ENCODE results near the gene C11orf86. TPM values are rescaled to one million over a fixed set of nuclear protein-coding genes. Genes with fewer than 3 reads are reported as not detected.

C11orf86 gene
- total and polyA plus RNA-seq, 11 donors, result not detected

DNA sequence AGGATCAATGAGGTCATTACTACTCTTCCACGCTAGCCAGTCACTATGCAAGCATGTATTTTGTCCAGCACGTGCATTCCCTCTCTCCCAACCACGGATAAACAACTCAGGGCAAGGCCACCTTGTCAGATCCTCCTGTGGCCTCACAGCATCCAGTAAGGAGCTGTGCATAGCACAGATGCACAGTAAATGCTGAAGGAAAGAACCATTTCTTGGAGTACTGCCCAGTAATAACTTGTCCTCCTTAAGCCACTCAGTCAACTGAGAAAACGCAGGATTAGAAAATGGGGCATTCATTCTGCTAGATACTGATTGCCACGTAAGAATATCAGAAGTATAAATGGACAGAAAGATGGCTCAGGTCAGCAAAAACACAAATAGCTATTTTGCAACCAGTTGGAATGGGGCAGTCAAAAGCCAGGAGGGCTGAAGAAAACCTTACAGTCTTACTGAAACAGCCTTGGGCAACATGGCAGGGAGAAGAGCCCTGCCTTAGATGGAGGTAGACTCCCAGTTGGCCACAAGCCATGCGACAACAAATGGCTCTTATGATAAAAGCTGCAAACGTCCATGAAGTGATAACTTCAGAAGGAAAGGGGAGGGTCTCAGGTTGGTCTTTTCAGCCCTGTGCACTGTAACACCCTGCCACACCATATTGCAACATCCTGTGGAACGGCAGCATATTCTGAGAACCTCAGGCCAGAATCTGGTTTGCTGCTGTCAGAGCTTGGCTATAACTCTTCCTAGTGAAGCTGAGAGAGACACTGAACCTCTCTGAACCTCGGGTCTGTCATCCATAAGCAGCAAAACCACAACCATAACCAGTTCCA lies 39.9 kb upstream of the C11orf86 start:
- ATAC-seq, result no peak
- no peak for DNase-seq
- H3K27me3 ChIP-seq, result no peaks in the 10 kb centered on the region
- peaks cover 0 to 5% (median 0%) of the 10 kb centered on the region in 12 donors for H3K9me3 ChIP-seq
- H3K36me3 ChIP-seq, result no peaks in the 10 kb centered on the region
- H3K4me1 ChIP-seq, result no peaks in the 10 kb centered on the region
- no peak overlapping the region for H3K27ac ChIP-seq
- no peak for TF ChIP-seq POLR2A (IDR thresholded peaks at IDR 0.05)
- TF ChIP-seq, protein P1, sequence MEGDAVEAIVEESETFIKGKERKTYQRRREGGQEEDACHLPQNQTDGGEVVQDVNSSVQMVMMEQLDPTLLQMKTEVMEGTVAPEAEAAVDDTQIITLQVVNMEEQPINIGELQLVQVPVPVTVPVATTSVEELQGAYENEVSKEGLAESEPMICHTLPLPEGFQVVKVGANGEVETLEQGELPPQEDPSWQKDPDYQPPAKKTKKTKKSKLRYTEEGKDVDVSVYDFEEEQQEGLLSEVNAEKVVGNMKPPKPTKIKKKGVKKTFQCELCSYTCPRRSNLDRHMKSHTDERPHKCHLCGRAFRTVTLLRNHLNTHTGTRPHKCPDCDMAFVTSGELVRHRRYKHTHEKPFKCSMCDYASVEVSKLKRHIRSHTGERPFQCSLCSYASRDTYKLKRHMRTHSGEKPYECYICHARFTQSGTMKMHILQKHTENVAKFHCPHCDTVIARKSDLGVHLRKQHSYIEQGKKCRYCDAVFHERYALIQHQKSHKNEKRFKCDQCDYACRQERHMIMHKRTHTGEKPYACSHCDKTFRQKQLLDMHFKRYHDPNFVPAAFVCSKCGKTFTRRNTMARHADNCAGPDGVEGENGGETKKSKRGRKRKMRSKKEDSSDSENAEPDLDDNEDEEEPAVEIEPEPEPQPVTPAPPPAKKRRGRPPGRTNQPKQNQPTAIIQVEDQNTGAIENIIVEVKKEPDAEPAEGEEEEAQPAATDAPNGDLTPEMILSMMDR (IDR thresholded peaks at IDR 0.05), result no peak
- no peak overlapping the region for H3K4me3 ChIP-seq
- intact Hi-C loops (cut with DNase I), result no loop called here
- WGBS, 4 donors, result 73 to 84% (median 77%) methylated on average over 9 of the region's 9 CpGs

DNA sequence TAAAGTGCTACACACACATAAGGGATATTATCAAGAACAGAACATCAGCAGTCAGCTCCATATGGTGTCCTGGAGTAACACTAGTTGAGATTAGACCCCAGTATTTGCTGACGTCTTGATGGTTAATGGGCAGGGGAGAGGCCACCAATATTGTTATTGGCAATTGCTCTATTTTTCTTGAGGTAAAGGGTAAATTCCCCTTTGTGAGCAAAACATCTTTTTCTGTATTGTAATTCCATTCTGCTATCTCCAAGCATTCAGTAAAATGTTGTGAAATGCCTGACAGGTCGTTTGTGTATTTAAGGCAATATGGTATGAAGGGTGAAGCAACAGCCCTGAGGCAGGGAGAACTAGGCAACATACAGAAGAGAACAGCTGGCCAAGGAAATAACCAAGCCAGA lies 38.8 kb upstream of the C11orf86 start:
- DNase-seq, result no peak
- H3K4me1 ChIP-seq, result no peaks in the 10 kb centered on the region
- TF ChIP-seq, protein P1 (IDR thresholded peaks at IDR 0.05), result no peak
- 68 to 83% (median 79%) methylated on average over 2 of the region's 2 CpGs for WGBS, 4 donors
- no peaks in the 10 kb centered on the region for H3K27me3 ChIP-seq
- ATAC-seq, result no peak
- intact Hi-C loops (cut with DNase I), result no loop called here
- H3K36me3 ChIP-seq, result no peaks in the 10 kb centered on the region
- peaks cover 0 to 5% (median 0%) of the 10 kb centered on the region in 12 donors for H3K9me3 ChIP-seq
- no peak overlapping the region for H3K27ac ChIP-seq
- H3K4me3 ChIP-seq, result no peak overlapping the region

DNA sequence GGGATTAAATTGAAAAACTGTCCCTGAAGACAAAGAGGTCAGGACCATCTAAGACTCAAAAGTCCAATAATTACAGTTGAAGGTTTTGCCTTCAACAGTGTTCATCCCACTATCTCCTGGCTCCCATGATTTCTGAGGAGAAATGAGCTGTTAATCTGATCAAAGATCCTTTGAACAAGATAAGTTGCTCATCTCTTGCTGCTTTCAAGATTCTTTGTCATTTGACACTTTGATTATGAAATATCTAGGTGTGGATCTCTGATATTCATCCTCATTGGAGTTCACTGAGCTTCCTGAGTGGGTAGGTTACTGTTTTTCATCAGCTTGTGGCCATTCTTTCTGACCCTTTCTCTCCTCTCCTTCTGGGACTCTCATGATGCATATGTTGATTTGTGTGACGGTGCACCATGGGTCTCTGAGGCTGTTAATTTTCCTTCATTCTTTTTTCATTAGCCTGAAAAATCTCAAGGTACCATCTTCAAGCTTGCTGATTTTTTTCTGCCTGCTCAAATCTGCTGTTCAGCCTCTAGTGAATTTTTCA lies 37.8 kb upstream of the C11orf86 start:
- DNase-seq (no peak), ATAC-seq (no peak)
- Histone ChIP-seq H3K27ac (no peak overlapping the region), H3K4me1 (no peaks in the 10 kb centered on the region), H3K36me3 (peaks cover 0 to under 1% (median 0%) of the 10 kb centered on the region in 9 donors), H3K4me3 (no peak overlapping the region), H3K27me3 (no peaks in the 10 kb centered on the region), H3K9me3 (peaks cover 0 to 5% (median 0%) of the 10 kb centered on the region in 12 donors)
- intact Hi-C loops (cut with DNase I), result no loop called here
- TF ChIP-seq POLR2A (IDR thresholded peaks at IDR 0.05), result no peak
- TF ChIP-seq, protein P1 (IDR thresholded peaks at IDR 0.05), result no peak
- 94 to 100% (median 99%) methylated on average over 1 of the region's 1 CpG for WGBS, 4 donors

DNA sequence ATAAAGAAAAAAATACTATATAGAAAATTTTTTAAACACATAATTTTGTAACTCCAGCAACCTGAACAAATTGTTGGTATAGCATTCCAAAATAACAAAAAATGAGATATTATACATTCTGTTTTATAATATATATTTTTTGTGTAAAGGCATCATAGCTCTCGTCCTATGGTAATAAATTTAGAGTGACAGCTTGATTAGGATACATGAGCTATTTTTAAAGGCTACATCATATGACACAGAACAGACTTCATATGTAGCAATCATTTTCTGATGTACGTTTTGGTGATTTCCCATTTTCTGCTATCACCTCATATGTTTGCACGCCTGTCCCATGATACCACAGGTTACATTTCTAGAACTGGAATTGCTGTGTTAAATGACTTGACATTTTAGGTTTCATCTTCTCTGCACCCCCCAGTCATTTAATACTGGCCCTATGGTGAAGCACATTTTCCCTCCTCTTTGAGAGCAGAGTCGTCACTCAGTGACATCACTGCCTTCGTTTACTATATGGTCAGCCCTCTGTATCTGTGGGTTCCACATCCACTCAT lies 36.4 kb upstream of the C11orf86 start:
- Histone ChIP-seq H3K9me3 (peaks cover 0 to 5% (median 0%) of the 10 kb centered on the region in 12 donors), H3K27ac (no peak overlapping the region), H3K27me3 (no peaks in the 10 kb centered on the region), H3K36me3 (peaks cover 0 to 3% (median 0%) of the 10 kb centered on the region in 9 donors), H3K4me3 (no peak overlapping the region), H3K4me1 (no peaks in the 10 kb centered on the region)
- no peak for TF ChIP-seq POLR2A (IDR thresholded peaks at IDR 0.05)
- TF ChIP-seq, protein P1 (IDR thresholded peaks at IDR 0.05), result no peak
- DNase-seq (no peak), ATAC-seq (no peak)
- intact Hi-C loops (cut with DNase I), result no loop called here
- WGBS, 4 donors, result 77 to 82% (median 82%) methylated on average over 5 of the region's 5 CpGs

Measured in heart left ventricle (tissue), 16 donors.